NT2/D1 (cell line): ENCODE measurements around the gene DIDO1.

Experiments used
- SUZ12 ChIP-seq: IDR thresholded peaks from 2 replicates; pipeline ENCODE4 v1.6.1; 2011; ENCODE audit not compliant: insufficient read length, insufficient read depth; ENCODE audit errors: extremely low read depth
- YY1 ChIP-seq: IDR thresholded peaks from 2 replicates; pipeline ENCODE4 v1.6.1; 2011; ENCODE audit not compliant: insufficient read length, insufficient read depth
- ZNF274 ChIP-seq: IDR thresholded peaks from 2 replicates; pipeline ENCODE4 v1.6.1; 2011; ENCODE audit warnings: mild to moderate bottlenecking, low read depth, low read length

DNA sequence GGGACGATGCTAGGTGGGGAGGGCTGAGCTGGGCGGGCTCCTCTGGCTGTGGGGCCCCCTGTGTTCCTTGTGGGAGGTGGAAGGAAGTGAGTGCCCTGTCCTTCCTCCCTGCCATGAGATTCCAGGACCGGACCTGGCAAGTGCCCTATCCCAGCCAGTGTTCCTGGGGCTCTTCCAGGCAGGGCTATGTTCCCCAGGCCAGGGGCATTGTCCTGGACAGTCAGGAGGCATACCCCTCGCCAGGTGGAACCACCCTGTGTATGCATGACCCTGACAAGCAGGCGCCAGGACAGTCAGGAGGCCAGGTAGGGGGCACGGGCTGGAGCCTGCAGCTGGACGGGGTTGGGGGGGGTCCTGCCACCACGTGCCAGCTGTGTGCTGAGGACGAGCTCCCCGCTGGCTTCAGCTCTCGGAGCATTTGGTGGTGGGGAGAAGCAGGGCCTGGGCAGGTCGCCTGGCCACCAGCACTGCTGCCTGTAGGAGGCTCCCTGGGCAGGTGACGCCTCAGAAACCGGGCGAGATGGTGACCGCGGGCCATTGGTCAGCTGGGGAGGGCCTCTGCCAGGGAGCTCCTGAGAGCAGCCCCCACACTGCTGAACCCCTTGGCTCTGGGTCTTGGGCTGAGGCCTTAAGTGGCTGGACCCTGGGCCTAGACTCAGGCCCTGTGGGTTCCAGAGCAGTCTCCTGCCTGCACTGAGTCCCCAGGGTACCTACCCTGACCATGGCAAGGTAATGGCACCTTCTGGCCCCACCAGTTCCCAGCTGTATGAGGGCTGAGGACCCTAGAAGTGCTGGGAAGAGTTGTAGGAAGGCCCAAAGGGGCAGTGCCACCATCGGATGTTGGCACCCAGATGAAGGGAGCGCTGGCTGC lies 26.9 kb upstream of the DIDO1 start:
- no peak for TF ChIP-seq ZNF274
- TF ChIP-seq SUZ12 = no peak
- no peak for TF ChIP-seq YY1
